ENCODE measurements around the gene SLC24A3.

DNA sequence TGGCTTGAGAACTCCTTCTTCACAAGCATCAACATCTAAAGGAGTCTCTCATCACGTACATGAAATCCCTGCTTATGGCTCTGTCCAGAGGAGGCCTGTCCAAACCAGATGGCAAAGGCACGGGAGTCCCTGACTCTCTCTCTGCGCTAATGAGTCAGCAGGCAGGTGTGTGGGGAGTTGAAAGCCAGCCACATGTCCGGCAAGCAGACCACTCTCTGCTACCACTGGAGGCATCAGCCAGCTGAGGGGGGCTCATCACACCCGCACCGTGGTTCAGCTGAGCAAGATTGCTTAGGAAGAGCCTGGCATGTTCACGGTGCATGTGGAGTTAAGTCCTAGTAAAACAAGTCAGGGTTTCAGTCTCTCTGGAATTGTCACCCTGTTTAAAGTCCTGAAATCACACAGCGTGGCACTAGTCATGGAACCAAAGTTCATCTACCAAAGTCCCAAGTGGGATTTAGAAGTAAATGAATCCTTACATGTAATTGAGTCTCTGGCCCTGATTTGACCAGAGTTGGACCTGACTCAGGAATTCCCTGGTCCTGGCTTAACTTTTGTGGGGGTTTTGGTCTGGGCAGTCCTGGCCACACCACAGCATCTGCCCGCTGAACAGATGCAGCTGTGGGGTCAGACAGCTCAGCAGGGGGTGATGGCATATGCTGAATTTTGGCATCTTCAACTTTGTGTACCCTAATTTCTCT is 390.4 kb downstream of the SLC24A3 start:
- TF ChIP-seq, protein P1, sequence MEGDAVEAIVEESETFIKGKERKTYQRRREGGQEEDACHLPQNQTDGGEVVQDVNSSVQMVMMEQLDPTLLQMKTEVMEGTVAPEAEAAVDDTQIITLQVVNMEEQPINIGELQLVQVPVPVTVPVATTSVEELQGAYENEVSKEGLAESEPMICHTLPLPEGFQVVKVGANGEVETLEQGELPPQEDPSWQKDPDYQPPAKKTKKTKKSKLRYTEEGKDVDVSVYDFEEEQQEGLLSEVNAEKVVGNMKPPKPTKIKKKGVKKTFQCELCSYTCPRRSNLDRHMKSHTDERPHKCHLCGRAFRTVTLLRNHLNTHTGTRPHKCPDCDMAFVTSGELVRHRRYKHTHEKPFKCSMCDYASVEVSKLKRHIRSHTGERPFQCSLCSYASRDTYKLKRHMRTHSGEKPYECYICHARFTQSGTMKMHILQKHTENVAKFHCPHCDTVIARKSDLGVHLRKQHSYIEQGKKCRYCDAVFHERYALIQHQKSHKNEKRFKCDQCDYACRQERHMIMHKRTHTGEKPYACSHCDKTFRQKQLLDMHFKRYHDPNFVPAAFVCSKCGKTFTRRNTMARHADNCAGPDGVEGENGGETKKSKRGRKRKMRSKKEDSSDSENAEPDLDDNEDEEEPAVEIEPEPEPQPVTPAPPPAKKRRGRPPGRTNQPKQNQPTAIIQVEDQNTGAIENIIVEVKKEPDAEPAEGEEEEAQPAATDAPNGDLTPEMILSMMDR (IDR thresholded peaks at IDR 0.05; ENCODE audit: poor library complexity) = no peak
- no peak for TF ChIP-seq EZH2 (IDR thresholded peaks at IDR 0.05; ENCODE audit: borderline replicate concordance)
- no peak for TF ChIP-seq EZH2phosphoT487 (IDR thresholded peaks at IDR 0.05; ENCODE audit: low read depth, severe bottlenecking, unreplicated experiment)
